ENCODE results near the gene PLPPR2.

DNA sequence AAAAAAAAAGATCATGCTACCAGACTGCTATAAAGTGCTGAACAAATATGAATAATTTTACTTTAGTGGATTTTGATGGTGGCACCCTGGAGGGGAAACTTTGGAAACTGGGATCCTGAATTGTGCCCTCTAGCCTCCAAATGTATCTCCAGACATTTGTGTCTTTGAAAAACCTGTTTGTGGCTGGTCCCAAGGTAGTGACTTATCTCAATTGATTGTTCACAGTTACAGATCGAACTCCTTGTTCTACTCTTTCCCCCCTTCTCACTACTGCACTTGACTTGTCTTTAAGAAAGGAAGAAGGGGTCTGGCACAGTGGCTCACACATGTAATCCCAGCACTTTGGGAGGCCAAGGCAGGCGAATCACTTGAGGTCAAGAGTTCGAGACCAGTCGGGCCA lies 53.4 kb downstream of the PLPPR2 start:
- no peak for TF ChIP-seq RAD21 (IDR thresholded peaks at IDR 0.05; ENCODE audit: low read length)
- TF ChIP-seq, protein P1, sequence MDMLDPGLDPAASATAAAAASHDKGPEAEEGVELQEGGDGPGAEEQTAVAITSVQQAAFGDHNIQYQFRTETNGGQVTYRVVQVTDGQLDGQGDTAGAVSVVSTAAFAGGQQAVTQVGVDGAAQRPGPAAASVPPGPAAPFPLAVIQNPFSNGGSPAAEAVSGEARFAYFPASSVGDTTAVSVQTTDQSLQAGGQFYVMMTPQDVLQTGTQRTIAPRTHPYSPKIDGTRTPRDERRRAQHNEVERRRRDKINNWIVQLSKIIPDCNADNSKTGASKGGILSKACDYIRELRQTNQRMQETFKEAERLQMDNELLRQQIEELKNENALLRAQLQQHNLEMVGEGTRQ (IDR thresholded peaks at IDR 0.05; ENCODE audit: low read depth, low read length): no peak
- TF ChIP-seq, protein P2, sequence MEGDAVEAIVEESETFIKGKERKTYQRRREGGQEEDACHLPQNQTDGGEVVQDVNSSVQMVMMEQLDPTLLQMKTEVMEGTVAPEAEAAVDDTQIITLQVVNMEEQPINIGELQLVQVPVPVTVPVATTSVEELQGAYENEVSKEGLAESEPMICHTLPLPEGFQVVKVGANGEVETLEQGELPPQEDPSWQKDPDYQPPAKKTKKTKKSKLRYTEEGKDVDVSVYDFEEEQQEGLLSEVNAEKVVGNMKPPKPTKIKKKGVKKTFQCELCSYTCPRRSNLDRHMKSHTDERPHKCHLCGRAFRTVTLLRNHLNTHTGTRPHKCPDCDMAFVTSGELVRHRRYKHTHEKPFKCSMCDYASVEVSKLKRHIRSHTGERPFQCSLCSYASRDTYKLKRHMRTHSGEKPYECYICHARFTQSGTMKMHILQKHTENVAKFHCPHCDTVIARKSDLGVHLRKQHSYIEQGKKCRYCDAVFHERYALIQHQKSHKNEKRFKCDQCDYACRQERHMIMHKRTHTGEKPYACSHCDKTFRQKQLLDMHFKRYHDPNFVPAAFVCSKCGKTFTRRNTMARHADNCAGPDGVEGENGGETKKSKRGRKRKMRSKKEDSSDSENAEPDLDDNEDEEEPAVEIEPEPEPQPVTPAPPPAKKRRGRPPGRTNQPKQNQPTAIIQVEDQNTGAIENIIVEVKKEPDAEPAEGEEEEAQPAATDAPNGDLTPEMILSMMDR (conservative IDR thresholded peaks at IDR 0.05; ENCODE audit: low read depth, low read length): no peak
- no peak for TF ChIP-seq NFE2L2 (IDR thresholded peaks at IDR 0.05; ENCODE audit: low read depth, low read length)
- no peak for TF ChIP-seq MAZ (IDR thresholded peaks at IDR 0.05; ENCODE audit: borderline replicate concordance, low read depth, low read length)
- no peak for TF ChIP-seq POLR2A (IDR thresholded peaks at IDR 0.05; ENCODE audit: low read depth, low read length)
- TF ChIP-seq, protein P3, sequence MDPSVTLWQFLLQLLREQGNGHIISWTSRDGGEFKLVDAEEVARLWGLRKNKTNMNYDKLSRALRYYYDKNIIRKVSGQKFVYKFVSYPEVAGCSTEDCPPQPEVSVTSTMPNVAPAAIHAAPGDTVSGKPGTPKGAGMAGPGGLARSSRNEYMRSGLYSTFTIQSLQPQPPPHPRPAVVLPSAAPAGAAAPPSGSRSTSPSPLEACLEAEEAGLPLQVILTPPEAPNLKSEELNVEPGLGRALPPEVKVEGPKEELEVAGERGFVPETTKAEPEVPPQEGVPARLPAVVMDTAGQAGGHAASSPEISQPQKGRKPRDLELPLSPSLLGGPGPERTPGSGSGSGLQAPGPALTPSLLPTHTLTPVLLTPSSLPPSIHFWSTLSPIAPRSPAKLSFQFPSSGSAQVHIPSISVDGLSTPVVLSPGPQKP (IDR thresholded peaks at IDR 0.05; ENCODE audit: borderline replicate concordance, low read depth, low read length): no peak
- TF ChIP-seq CHD1 (IDR thresholded peaks at IDR 0.05; ENCODE audit: low read depth, low read length): no peak
- TF ChIP-seq MXI1 (IDR thresholded peaks at IDR 0.05; ENCODE audit: borderline replicate concordance, low read depth, low read length): no peak
